WTC11 (cell line): Measurements from ENCODE around the gene ZNF175. TPM values are rescaled to one million over a fixed set of nuclear protein-coding genes. Genes with fewer than 3 reads are reported as not detected.

Experiments
- ATAC-seq: fragments of 200-7000 bp; cut with Tn5 transposase; 2 replicates; pipeline ENCODE4 v1.10.0; 2021; ENCODE audit warnings: mild to moderate bottlenecking, moderate library complexity
- CTCF ChIA-PET: fragments of 300-600 bp; sonication (Branson Sonifier 250); formaldehyde crosslinking; loops from one replicate; lab custom pipeline; 2021; ENCODE audit warnings: antibody characterized with exemption; lab: Charles Lee
- POLR2A ChIA-PET: fragments of 350-600 bp; sonication (Branson Sonifier 250); formaldehyde crosslinking; loops from one replicate; lab custom pipeline; 2021; ENCODE audit warnings: antibody characterized with exemption; lab: Charles Lee
- DNase-seq: peaks from one replicate; pipeline ENCODE4 v3.0.0; 2021; ENCODE audit warnings: low spot score
- H3K27ac Mint-ChIP-seq: 2 replicates; pipeline ENCODE4 v1.8.0; 2021; ENCODE audit warnings: mixed read lengths
- H3K27me3 Mint-ChIP-seq: 2 replicates; pipeline ENCODE4 v1.8.0; 2021; ENCODE audit warnings: low read depth, mild to moderate bottlenecking, moderate library complexity, mixed read lengths
- H3K36me3 Mint-ChIP-seq: 2 replicates; pipeline ENCODE4 v1.8.0; 2021; ENCODE audit warnings: mixed read lengths
- H3K4me1 Mint-ChIP-seq: 2 replicates; pipeline ENCODE4 v1.8.0; 2022; ENCODE audit warnings: mixed read lengths
- H3K4me3 Mint-ChIP-seq: 2 replicates; pipeline ENCODE4 v1.8.0; 2021; ENCODE audit warnings: mild to moderate bottlenecking, moderate library complexity, mixed read lengths
- H3K9me3 Mint-ChIP-seq: 2 replicates; pipeline ENCODE4 v1.8.0; 2021; ENCODE audit warnings: mixed read lengths
- ATF3 ChIP-seq: sonication (generic); formaldehyde crosslinking; conservative IDR thresholded peaks from 2 replicates; pipeline ENCODE4 v1.8.1; 2022; ENCODE audit warnings: mild to moderate bottlenecking, missing genetic modification reagents
- CBFB ChIP-seq: sonication (generic); formaldehyde crosslinking; IDR thresholded peaks from 2 replicates; pipeline ENCODE4 v1.8.1; 2022; ENCODE audit warnings: mild to moderate bottlenecking, low read depth, missing genetic modification reagents
- CTCF ChIP-seq: fragments of 200-600 bp; IDR thresholded peaks from 2 replicates; pipeline ENCODE4 v1.8.0; 2022; ENCODE audit warnings: antibody characterized with exemption
- E2F4 ChIP-seq: sonication (generic); formaldehyde crosslinking; IDR thresholded peaks from 2 replicates; pipeline ENCODE4 v1.8.1; 2022; ENCODE audit warnings: low read depth, mild to moderate bottlenecking, moderate library complexity, missing genetic modification reagents, borderline replicate concordance
- E2F5 ChIP-seq: sonication (generic); formaldehyde crosslinking; IDR thresholded peaks from 2 replicates; pipeline ENCODE4 v1.8.1; 2022; ENCODE audit warnings: mild to moderate bottlenecking, moderate library complexity, missing genetic modification reagents
- ERG ChIP-seq: fragments of 250-450 bp; sonication (Bioruptor Pico); IDR thresholded peaks from 2 replicates; pipeline ENCODE4 v1.8.0; 2021; ENCODE audit warnings: mild to moderate bottlenecking
- FOXP1 ChIP-seq: sonication (generic); formaldehyde crosslinking; IDR thresholded peaks from 2 replicates; pipeline ENCODE4 v1.8.0; 2022; ENCODE audit warnings: missing genetic modification reagents, mild to moderate bottlenecking, moderate library complexity, borderline replicate concordance
- GRHL2 ChIP-seq: fragments of 250-450 bp; sonication (Bioruptor Pico); IDR thresholded peaks from 2 replicates; pipeline ENCODE4 v1.8.0; 2022; ENCODE audit warnings: mild to moderate bottlenecking, moderate library complexity; ENCODE audit not compliant: insufficient replicate concordance, severe bottlenecking
- GTF2I ChIP-seq: fragments of 250-450 bp; sonication (Bioruptor Pico); conservative IDR thresholded peaks from 2 replicates; pipeline ENCODE4 v1.4.0; 2021; ENCODE audit warnings: mild to moderate bottlenecking
- JUN ChIP-seq: sonication (generic); formaldehyde crosslinking; IDR thresholded peaks from 2 replicates; pipeline ENCODE4 v1.8.0; 2023; ENCODE audit warnings: mild to moderate bottlenecking, missing genetic modification reagents
- MYBL2 ChIP-seq: sonication (generic); formaldehyde crosslinking; IDR thresholded peaks from 2 replicates; pipeline ENCODE4 v1.8.1; 2023; ENCODE audit warnings: mild to moderate bottlenecking, moderate library complexity, missing genetic modification reagents
- NR2C2 ChIP-seq: sonication (generic); formaldehyde crosslinking; IDR thresholded peaks from 2 replicates; pipeline ENCODE4 v1.8.0; 2022; ENCODE audit warnings: mild to moderate bottlenecking, missing genetic modification reagents
- NR3C1 ChIP-seq: sonication (generic); formaldehyde crosslinking; conservative IDR thresholded peaks from 2 replicates; pipeline ENCODE4 v1.8.1; 2023; ENCODE audit warnings: low read depth, mild to moderate bottlenecking, missing genetic modification reagents
- PRRX2 ChIP-seq: fragments of 250-450 bp; sonication (Bioruptor Pico); IDR thresholded peaks from 2 replicates; pipeline ENCODE4 v1.8.0; 2021; ENCODE audit warnings: mild to moderate bottlenecking
- RORB ChIP-seq: fragments of 250-450 bp; sonication (Bioruptor Pico); IDR thresholded peaks from 2 replicates; pipeline ENCODE4 v1.9.0; 2021; ENCODE audit warnings: mild to moderate bottlenecking
- STAT6 ChIP-seq: sonication (generic); formaldehyde crosslinking; conservative IDR thresholded peaks from 2 replicates; pipeline ENCODE4 v1.8.1; 2023; ENCODE audit warnings: mild to moderate bottlenecking, low read depth, missing genetic modification reagents, moderate library complexity
- ZNF121 ChIP-seq: sonication (generic); formaldehyde crosslinking; IDR thresholded peaks from 2 replicates; pipeline ENCODE4 v1.8.0; 2023; ENCODE audit warnings: missing genetic modification reagents
- ZNF138 ChIP-seq: sonication (generic); formaldehyde crosslinking; conservative IDR thresholded peaks from 2 replicates; pipeline ENCODE4 v1.8.1; 2022; ENCODE audit warnings: mild to moderate bottlenecking, moderate library complexity, missing genetic modification reagents
- ZNF317 ChIP-seq: sonication (generic); formaldehyde crosslinking; IDR thresholded peaks from 2 replicates; pipeline ENCODE4 v1.8.1; 2023; ENCODE audit warnings: low read depth, mild to moderate bottlenecking, moderate library complexity, missing genetic modification reagents, borderline replicate concordance
- ZNF423 ChIP-seq: fragments of 250-450 bp; sonication (Bioruptor Pico); IDR thresholded peaks from 2 replicates; pipeline ENCODE4 v2.1.2; 2022; ENCODE audit warnings: mild to moderate bottlenecking, moderate library complexity
- ZNF512 ChIP-seq: sonication (generic); formaldehyde crosslinking; IDR thresholded peaks from 2 replicates; pipeline ENCODE4 v1.8.1; 2022; ENCODE audit warnings: missing genetic modification reagents, borderline replicate concordance
- ZSCAN18 ChIP-seq: fragments of 250-450 bp; sonication (Bioruptor Pico); IDR thresholded peaks from 2 replicates; pipeline ENCODE4 v2.1.2; 2022; ENCODE audit warnings: mild to moderate bottlenecking, moderate library complexity
- total RNA-seq: library from RNA; stranded (reverse); gene quantifications from 3 replicates; pipeline ENCODE4 v1.2.3, GENCODE V29; 2021

Gene ZNF175
- total RNA-seq, 1 experiment from 2014 or later = 10.9 TPM

GRCh38 chr19:51610576-51610975 lies 39.5 kb downstream of the ZNF175 start (continued):
- TF ChIP-seq FOXP1 = no peak
- no peak for TF ChIP-seq ZNF121 (CRISPR knock-in tag)
- no peak for TF ChIP-seq PRRX2 (CRISPR knock-in tag)
- TF ChIP-seq CBFB = no peak
- no peak for TF ChIP-seq GRHL2 (CRISPR knock-in tag)
- TF ChIP-seq STAT6 = no peak

- ATAC-seq = no peak
- H3K27ac Mint-ChIP-seq = no peak overlapping the region
- no peaks in the 10 kb centered on the region for H3K4me1 Mint-ChIP-seq
- H3K4me3 Mint-ChIP-seq = no peak overlapping the region
- peaks cover 68% of the 10 kb centered on the region for H3K27me3 Mint-ChIP-seq
- CTCF ChIA-PET = interaction anchor here (1.3 to 2.2 kb wide), 3 partner anchors 40 to 46 kb away, joined by 4 to 7 read pairs (median 6); no protein-coding TSS in a partner anchor
- H3K9me3 Mint-ChIP-seq = peaks cover 8% of the 10 kb centered on the region
- DNase-seq = no peak
- no peaks in the 10 kb centered on the region for H3K36me3 Mint-ChIP-seq
- POLR2A ChIA-PET = no interaction called here
- TF ChIP-seq GTF2I (CRISPR knock-in tag) (no peak), ZNF423 (no peak), NR2C2 (no peak), ZNF138 (CRISPR knock-in tag) (no peak), JUN (no peak), NR3C1 (CRISPR knock-in tag) (no peak), ZSCAN18 (CRISPR knock-in tag) (no peak), ZNF317 (CRISPR knock-in tag) (no peak), ZNF512 (no peak), RORB (CRISPR knock-in tag) (no peak), E2F5 (no peak), STAT6 (no peak), CTCF (no peak), ERG (CRISPR knock-in tag) (no peak), MYBL2 (CRISPR knock-in tag) (no peak), E2F4 (CRISPR knock-in tag) (no peak), ATF3 (CRISPR knock-in tag) (no peak)
Measured at GRCh38 chr19:51614789-51615188, 43.7 kb downstream of the ZNF175 start.
